NCI-H2081 (cell line): ENCODE data around the gene RUNX1.
"Not testable (repeated sequence)": the region's sequence is repeated elsewhere in the genome, so short reads cannot be mapped to it uniquely, and the experiment has no call there.

Experiments used
- DNase-seq, 2 experiments: peaks; one replicate each; lab custom pipeline; 2025; lab: John Stamatoyannopoulos, UW

Gene RUNX1

DNA sequence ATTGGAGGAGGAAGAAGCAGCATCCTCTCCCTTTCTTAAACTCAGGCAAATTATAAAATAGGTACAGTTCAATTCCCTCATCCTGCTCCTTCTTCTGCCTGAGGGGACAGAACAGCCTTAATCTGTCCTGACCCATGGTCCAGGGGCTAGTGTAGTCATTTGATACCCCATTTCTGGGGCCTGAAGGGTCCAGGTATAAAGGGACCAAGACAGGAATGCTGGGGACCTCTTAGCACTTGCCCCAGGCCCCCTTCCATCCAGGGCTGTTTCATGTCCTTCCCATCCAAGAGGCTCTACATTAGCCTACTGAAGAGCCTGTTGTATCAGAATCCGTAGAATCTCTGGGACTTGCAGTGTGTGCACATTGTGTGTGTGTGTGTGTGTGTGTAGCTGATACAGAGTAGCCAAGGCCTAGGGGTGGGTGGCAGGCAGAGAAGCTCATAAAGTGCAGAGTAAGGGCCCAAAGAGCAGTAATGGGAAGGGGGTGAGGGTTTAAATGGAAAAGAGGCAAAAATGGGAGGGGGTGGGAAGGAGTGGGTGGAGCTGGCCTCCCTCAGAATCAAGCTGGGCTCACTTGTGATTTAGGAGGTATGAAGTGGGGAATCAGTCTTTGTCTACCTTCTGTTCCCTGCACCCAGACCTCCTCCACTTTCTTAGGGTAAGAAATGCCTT lies 32.4 kb downstream of the RUNX1 start:
- no peak for DNase-seq

DNA sequence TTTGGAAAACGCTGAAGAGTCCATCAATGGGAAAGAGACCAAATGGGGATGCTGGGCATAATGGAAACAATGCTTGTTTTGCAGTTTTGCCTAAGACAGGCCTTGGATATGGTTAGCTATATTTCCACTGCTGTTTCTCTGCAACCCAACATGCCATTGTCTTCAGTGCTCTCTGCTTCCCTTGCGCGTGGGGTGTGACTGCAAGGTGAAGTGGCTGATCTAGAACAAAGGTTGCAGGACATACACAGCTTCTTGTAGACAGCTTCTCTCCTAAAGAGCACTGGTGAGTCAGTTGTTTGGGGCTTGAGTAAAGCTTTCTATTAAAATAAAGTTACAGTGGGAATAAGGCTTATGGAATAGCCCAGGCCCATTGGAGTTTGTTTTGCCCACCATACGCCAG lies 33.0 kb downstream of the RUNX1 start:
- no peak for DNase-seq

DNA sequence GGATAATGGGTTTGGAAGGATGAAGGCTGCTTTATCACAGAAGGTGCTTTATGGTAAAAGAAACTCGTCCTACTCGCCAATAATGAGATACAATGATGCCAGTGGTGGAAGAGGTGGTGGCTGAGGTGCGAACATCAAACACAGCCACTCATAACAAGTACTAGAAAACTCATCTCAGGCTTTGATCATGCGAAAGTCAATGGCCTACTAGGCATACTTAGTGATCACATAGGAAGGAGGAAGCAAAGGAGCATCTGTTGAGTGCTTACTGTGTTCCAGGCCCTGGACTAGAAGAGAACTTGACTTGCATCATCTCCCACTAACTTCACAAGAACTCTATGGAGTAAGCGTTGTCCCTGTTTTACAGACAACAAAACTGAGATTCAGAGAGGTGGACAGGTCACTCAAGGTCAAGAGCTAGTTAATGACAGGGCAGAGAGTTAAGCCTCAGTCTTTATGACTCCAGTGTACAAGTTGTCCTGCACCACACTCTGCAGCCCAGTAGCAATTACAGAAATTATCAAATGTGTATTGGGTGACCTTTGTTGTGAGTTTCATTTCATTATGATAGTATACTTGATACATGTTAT lies 33.6 kb downstream of the RUNX1 start:
- no peak for DNase-seq

DNA sequence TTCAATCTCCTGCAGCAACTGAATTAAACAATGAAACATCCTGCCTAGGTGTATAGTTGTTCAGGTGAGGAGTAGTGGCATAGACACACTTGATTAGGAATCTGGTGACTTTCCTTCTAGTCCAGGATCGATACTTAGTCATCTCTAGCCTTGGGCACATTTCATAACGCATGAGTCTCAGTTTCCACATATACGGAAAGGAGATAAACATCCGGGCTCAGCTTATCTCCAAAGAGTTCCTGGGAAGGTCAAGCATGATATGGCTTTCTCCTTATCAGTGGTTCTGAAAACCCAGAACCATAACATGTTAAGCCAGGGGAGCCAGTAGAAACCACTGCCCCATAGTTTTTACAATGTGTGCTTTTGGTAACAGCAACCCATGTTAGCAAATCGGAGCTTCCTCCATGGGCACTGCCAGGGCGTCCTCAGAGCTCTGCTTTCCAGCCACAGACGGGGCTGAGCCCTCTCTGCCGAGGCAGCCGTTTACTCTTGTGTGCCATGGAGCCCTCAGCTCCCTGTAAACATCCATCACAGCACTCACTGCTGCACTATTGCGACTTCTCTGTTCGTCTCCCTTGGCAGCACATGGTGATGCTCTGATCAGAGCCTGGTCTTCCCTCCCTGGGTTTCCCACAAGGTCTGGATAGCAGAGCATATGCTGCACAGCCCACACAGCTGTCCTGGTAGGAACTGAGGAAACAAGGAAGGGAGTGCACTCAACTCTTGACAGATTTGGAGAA lies 34.6 kb downstream of the RUNX1 start:
- no peak for DNase-seq

DNA sequence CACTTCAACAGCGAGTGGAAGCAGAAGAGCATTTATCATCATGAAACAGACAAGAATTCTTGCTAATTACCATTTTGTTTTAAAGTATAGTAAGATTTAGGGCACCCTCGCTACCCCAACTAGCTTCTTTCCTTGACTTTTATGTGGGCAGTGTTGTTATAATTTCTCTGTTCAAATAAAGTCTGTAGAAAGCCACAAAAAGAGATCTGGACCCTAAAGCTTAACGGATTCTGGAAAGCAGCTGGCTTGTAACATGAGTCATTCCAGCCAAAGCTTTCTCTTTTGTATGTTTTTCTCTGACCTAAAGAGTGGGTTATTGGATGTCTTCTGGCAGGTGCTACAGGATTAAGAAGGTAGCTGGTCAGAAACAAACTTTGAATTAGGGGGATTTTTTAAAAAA lies 37.4 kb downstream of the RUNX1 start:
- no peak for DNase-seq

DNA sequence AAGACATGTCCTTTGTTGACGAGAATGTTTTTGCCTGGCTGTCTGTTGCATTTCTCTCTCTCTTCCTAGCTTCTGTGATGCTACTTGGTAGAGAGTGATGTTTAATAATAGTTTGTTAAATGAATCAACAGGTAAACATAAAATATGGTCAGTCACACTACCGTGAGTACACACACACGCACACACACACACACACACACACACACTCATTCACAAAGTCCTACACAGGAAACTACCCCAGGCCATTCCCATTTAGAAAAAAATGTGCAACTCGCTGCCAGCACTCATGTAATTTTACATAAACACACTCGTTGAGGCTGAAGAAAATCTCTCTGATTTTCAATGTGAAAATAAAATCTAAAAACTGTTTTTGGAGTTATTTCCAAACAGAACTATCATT lies 38.7 kb downstream of the RUNX1 start:
- no peak for DNase-seq

DNA sequence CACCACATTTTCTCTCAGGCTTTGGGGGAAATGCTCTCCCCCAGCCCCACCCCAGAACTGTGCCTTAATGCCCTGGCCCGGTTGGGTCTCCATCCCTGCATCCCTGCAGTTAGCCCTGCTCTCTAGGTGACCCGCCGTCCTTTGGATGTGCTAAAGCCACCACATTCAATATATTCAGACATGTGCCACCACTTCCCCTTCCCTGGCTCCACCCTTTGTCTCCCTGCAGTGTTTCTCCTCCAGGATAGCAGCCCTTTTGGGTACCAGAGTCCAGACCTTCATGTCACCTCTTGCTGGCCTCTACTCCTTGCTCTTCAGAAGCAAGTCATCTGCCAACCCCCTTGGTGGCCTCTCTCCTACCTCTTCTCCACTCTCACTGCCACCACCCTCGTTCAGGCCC lies 41.8 kb downstream of the RUNX1 start:
- DNase-seq, result no peak

DNA sequence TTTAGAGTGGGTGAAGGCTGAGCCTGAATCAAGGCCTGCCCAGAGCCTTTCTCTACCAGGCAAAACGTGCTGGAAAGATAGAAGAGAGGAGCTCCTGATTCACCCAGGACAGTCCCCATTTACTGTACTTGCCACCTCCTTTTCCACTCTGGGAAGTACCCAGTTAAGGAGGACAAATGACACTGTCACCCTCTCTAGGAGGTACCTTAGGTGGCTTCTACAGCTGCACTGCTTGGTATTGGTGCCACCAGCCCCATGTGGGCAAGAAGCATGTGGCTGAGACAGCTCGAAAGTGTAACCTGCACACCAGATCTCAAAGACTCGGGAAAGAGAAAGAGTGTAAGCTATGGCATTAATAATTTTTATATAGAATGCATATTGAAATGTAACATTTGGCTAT lies 42.3 kb downstream of the RUNX1 start:
- no peak for DNase-seq

DNA sequence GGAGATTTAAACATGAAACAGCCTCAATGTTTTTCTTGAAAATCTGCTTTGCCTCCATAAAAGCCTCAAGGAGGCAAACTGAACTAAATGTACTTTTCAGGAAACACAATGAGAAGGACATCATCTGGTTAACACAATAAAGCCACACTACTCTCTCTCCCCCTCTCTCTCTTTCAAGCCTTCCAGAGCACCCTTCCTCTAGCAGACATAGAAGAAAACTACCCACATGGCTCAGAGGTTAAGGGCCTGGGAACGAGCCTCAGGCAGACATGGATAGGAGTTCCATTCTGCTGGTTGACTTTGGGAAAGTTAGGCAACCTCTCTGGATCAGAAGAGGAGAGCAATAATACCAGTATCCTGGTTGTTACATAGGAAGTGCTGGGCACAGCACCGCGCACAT lies 42.9 kb downstream of the RUNX1 start:
- no peak for DNase-seq

DNA sequence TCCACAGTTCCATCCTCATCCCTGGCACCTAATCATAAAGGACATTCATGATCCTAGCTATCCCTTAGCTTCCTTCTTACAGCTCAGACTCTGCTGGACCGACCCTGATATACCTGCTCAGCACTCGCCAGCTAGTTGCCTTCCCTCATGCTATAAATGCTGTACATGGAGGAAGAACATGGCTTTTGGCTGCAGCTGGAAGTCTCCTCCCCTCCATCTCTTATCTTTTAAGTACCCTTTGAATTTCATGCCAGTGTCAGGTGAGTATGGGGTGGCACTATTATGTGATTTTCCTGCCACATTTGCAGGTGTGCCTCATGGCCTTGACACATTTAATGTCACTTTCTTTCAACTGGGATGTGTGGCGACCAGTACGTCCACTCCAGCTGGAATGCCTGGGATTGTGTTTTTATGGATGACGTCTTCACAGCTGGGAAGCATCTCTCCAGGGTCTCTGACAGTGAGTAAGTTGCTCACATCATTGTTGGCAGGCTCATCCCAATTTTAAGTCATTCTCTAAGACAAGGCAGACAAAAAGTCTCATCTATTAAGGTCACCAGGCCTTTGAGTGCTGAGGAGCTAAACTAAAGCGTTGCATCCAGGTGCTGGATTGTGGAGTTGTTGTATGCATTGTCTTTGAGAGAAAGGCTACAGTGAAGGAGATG lies 43.4 kb downstream of the RUNX1 start:
- DNase-seq, result no peak

DNA sequence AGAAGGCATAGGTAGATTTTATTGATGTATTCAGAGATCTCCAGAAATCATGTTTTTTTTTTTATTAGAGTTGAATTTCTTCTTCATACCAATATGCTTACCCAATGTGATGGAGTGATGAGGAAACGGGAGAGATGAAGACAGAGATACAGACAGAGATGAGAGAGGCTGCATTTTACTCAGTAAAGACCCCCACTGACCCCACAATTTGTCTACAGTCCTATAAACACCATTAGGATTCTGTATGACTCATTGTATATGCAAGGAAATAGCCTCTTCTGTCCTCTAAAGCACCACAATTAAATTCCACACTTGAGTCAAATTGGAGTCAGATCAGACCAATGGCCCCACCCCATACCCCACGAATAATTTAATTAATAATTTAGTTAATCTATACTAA lies 44.0 kb downstream of the RUNX1 start:
- no peak for DNase-seq

DNA sequence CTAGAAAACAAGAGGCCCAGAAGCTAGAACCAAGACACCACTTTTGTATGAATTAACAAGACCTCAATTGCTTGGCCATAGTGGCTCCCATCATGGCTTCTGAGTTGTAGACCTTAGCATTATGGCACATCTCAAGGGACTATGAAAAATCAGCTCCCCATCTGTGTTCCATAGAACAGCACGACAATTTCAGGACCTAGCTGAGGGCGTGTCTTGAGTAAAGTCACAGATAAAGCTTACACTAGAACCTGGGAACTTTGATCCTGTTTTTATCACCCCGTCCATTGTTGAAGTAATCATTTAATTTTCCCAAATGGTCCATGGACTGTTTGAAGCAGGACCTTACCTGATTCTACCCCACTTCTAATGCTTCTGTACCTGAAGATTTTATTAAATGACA lies 44.8 kb downstream of the RUNX1 start:
- no peak for DNase-seq

DNA sequence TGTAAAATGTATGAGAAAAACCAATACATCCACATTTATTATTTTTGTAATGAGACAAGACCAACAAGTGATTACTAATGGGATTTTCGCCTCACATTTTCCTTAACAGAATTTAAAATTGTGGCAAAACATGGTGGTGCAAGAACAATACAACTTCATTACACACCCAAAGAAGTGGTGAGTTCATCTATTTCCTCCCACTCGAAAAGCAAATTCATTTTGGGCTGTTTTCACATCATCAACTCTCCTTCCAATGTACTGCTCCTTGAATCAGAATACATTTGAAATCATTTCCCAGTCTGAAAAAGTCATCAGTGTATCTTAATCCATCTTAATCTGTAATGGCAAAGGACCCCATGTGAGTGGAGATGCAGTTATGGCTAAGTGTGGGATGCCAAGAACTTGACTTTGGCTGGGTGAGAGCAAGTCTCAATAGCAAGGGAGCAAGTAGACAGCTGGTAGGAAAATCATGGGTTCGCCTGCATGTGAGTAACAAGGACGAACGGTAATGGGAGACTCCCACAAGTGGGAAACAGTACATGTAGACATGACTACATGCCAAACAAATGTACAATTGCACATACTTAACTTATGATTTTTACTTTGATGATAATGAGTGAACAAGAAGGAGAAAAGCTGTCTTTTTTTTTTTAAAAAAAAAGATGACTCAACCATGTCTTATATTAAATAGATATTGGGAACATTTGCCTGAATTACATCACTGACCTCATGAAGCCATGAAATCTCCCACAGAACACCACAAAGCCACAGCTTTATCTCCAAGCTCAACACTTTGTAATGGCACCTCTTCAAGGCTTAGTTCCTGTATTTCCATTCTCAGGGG lies 46.0 kb downstream of the RUNX1 start:
- DNase-seq, result no peak

DNA sequence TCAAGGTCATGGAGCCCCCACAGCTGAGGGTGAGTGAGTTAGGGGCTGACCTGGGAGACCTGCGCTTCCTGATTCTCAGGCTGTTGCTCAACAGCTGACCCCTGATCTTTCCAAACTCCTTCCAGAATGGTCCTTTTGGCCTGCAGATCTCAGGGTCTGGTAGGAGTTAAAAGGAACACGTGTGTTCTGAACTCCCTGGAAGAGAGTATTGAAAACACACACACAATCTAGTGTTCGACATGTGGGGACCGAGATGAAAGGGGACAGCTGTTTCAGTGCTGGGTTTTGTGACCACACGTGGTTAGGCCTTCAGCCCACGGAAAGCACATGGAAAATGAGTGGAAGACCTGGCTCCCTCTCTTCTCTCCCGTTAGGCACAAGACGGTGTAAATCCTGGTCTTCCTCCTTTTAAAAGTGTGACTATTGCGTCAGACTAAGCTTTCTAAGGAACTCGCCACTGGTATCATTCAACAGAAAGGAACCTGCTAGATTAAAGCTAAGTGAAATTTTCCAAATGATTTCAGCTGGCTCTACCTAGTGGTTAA lies 49.6 kb downstream of the RUNX1 start:
- DNase-seq, result no peak

DNA sequence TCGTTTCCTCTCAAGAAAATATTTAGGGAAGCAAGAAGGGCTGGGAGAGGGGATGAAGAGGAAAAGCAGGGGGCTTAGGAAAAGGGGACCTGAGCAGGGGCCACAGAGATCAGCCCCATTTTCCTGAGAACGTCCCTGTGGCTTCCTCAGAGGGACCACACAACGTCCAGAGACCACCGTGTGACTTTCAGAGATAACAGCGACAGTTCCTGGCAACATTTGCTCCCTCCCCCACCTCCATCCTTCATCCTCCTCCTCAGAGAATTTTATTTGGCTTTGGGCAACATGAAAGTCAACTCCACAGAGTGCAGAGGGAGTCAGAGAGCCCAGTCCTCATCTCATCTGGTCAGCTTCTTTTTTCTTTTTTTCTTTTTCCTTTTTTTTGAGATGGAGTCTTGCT lies 50.9 kb downstream of the RUNX1 start:
- DNase-seq, result no peak

DNA sequence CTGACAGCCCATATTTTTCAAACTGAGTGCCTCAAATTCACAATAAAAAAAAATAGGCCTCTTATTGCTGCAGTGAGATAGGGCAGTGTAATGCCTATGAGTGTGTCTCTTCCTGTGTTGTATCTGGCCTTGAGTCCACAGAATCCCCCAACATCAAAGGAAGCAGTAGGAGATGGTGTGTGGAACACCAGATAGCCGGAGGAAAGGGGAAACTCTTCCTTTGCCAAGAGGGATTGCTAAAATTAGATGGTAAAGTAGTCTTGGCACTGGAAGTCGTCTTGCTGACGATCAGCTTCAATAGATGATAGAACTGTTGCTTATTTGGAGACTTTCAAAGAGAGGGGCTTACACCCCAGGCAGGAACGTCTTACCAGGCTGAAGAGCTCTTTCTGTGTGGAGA lies 51.8 kb downstream of the RUNX1 start:
- DNase-seq, result no peak

DNA sequence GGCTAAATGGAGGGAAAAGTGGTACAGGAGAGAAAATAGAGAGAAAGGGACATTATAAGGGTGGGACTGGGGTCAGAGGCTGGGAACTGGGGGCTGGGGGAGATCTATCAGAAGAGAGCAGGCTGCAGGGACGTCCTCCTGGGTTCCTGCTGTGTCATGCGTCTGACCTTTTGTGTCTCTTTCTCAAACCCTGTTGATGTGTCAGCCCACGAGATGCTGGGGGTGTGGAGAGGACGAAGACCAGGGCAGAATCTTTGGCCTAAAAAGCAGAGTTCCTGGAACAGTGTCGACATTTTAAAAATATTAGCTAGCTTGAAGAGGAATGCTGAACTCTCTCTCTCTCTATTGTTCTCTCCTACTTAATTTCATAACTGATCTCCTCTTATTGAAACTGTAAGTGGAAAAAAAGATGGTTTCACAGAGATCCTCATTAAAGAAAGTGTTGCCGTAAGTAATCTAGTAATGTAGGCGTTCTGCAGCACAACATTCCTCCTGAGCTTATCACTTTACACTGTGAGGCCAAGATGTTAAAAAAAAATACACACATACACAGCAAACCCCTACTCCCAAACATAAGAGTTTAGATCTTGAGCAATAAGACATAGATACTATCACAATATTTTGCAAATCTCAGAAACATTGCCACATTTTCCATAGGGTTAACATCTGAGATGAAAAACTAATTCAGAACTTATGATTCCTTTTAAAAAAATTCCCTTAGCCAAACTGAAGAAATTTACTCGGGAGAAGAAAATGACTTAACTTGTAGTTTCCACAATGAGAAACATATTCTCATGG lies 52.6 kb downstream of the RUNX1 start:
- DNase-seq, result no peak

DNA sequence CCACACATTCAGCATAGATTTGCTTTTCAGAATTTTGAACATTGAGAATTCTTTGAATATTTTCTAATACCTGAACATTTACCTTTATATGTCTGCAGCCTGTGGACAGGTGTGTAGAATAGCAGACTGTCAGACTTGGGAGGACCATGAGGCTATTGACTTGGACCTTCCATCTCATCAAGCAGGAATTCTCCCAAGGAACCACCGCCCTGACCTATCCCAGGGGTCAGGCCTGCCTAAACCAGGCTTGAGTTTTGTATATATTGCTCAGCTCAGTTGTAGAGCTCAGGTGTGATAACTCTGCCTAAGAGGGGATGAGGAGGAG lies 53.2 kb downstream of the RUNX1 start:
- no peak for DNase-seq

DNA sequence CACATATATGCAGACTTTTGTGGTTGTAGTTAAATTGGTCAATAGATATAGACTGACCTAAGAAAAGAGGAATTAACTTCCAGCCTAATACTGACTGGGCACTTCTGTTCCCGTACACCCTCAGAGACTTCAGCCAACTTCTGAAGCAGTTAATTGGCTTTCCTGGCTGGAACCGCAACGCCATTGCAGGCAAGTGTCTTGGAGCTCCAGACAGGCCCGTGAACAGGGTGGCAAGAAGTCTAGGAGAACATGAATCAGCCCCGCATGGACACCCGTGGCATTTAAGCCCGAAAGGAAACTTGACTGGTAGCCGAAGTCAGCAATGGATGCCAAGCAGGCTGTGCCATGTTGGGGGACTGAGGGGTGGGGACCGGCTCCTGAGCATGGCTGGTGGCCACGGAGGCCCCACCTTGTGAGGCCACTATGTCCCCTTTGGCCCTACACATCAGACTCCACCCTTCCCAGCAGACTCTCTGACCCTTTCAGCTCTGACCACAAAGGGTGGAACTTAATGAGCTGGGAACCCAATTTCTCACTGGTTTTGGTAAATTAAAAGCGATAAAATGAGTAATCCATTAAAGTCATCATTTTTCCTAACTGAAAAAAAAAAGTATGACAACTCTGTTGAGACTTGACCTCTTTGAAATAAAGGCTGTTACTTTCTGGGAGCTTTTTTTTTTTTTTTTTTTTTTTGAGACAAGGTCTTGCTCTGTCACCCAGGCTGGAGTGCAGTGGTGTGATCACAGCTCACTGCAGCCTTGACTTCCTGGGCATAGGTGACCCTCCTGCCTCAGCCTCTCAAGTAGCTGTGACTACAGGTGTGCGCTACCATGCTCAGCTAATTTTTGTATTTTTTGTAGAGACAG lies 54.1 kb downstream of the RUNX1 start:
- no peak for DNase-seq

DNA sequence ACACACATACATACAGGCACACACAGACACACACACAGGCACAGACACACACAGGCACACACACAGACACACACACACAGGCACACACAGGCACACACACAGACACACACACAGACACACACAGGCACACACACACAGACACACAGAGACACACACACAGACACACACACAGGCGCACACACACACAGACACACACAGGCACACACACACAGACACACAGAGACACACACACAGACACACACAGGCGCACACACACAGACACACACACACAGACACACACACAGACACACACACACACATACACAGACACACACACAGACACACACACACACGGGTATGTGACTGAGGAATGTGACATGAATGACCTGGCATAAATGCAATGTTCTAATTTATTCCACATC lies 55.6 kb downstream of the RUNX1 start:
- not testable (repeated sequence) for DNase-seq
